HG03378 (cell line): ENCODE data around the gene MEGF9.

Experiments
- ATAC-seq: cut with Tn5 transposase; IDR thresholded peaks from one replicate; pipeline ENCODE4 v1.9.1; 2021; ENCODE audit warnings: mild to moderate bottlenecking, moderate library complexity; ENCODE audit not compliant: unreplicated experiment

The MEGF9 gene

DNA sequence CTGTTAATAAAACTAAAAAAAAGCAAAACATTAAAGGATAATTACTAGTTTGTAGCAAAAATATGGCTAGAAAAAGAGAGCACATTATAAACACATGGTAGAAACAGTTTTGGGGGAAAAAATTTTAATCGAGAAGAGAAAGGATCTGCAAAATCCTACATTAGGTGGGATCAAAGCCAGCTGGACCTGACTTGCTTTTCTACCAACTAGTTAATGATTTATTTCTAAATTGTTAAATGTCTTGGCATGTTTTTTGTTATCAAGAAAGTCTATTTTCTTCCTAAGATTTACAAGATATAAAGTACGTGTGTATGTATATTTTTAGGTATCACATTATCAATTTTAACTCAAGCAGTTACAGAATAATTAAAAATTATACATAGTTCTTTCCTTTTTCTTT, 87.2 kb downstream of the MEGF9 start:
- ATAC-seq: no peak

GRCh38 chr9:120626512-120626911, 87.8 kb downstream of the MEGF9 start:
- no peak for ATAC-seq

GRCh38 chr9:120625222-120625621, 89.0 kb downstream of the MEGF9 start:
- ATAC-seq: no peak

DNA sequence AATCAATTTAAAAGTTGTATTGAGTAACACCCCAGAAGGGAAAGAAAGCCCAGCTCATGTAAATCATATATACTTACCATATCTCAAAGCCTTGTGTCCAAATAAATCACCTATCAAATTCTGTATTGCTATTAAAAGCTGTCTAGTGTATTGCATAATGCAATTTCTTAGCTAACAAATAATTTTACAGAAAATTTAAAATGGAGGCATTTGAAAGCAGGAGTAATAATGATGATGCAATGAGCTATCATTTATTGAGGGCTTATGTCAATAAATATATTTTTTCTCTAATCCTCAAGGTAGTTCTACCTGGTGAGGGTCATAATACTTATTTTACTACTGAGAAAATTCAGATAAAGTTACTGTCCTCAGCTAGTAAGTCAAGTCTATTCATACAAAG, 91.5 kb downstream of the MEGF9 start:
- ATAC-seq: no peak

DNA sequence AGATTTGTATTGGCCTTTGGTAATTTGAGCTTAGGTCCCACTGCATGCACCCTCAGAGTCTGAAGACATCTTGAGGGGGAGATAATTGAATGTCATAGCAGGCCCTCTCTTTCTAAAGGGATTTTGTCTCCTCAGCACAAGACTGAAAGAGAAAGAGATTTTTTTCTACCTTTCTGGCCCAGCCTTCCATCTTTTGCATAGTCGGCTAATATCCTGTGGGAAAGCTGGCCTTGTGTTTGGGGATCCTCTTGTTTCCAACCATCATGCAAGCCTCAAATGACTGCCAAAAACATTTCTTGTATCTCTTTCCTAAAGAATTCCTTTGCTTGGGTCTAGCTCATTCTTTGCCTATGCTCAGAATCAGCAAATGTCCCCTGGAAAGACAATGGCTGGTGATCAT, 92.3 kb downstream of the MEGF9 start:
- ATAC-seq: no peak

GRCh38 chr9:120619751-120620655, 94.3 kb downstream of the MEGF9 start:
- peak; percentile 78 for ATAC-seq

- ATAC-seq: no peak
Observed at GRCh38 chr9:120616966-120617935, 97.0 kb downstream of the MEGF9 start.

DNA sequence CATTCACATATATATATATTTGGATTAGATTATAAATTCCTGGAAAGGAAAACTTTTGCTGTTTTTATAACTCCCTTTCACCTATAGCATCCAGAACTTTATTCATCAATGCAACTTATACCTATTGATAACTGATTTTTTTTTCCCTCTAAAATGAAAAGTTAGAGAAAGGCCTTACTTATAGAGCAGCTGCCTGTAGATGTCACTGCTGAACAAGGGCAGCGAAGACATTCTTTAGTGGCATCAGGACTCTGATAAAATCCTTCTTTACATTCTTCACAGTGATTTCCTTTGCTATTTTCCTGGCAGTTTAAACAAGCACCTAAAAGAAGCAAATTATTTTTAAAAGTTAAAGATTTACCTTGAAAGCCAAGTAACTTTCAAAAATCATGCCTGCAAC, 102.1 kb downstream of the MEGF9 start:
- ATAC-seq: no peak

DNA sequence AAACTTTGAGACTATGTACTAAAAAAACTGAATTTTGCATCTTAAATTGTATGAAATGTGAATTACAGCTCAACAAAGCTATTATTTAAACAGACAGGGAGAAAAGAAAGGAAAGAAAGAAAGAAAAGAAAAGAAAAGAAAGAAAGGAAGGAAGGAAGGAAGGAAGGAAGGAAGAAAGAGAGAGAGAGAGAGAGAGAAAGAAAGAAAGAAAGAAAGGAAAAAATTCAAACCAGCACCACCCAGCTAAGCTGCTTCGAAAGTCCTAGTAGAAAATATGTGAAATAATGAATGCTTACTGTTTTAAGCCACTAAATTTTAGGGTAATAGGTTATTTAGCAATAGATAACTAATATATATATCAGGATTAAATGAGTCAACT, 102.6 kb downstream of the MEGF9 start:
- ATAC-seq: no peak

DNA sequence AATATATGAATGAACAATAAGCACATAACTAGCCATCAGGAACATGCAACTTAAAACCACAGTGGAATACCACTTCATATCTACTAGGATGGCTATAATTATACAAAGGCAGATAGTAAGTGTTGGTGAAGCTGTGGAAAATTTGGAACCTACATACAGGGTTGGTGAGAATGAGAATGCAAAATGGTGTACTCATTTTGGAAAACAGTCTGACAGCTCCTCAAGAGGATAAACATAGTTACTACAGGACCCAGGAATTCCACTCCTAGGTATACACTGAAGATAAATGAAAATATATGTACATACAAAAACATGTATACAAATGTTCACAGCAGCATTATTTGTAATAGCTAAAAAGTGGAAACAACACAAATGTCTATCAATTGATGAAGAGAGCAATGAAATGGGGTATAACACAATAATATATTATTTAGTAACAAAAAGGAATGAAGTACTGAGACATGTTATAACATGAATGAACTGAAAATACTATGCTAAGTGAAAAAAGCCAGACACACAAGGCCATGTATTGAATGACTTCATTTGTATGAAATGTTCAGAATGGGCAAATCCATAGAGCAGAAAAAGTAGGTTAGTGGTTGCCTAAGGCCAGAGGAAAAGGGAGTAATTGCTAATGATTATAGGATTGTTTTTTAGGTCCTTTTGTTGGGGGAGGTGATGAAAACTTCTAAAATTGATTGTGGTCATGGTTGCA, 103.1 kb downstream of the MEGF9 start:
- no peak for ATAC-seq

GRCh38 chr9:120609636-120610035, 104.6 kb downstream of the MEGF9 start:
- ATAC-seq: no peak

DNA sequence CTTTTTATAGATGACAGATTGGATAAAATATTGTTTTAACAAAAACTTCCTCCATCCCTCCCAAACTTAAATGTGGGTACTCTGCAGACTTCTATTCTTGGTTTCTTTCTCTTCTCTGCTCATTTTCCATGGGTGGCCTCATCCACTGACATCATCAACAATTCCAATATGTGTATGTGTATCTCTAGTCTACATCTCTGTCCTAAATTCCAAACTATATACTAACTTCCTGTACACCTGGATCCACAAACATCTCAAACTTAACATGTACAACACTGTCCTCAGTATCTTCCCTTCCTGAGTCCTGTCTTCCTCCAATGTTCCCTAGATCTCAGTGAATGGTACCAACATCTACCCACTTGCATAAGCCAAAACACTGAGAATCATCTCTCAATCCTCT, 105.8 kb downstream of the MEGF9 start:
- no peak for ATAC-seq

DNA sequence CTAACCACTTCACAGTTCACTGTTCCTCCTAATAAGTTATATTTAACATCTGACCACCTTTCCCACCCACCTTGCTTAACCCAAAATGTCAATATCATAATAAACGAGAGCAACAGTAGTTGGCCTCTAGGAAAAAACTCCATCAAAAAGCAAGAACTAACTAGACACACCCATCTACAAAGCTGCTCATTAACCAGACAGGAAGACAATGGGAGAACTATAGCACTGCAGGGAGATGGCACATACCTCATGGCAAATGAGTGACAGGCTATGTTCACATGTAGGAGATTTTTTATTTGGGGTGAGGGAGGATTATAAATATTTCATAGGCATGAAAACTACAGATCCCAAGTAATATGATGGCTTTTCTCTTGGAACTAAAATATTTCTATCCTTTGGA, 110.7 kb downstream of the MEGF9 start:
- ATAC-seq: no peak

DNA sequence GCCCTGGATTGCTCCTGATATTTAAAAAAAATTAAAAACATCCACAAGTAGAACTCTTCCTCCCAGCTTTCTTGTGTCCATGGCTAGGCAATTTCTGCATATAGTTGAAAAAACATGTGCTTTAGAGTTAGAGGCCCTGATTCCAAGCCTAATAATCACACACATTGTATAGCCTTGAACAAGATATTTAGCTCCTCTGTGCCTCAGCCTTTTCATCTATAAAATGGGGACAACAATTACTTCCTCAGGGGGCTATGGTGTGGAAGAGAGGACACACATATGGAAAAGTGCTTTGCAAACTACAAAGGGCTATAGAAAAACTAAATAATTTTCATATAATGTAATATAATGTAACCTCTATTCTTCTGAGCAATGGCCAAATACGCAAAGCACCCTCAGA, 111.3 kb downstream of the MEGF9 start:
- ATAC-seq: no peak

DNA sequence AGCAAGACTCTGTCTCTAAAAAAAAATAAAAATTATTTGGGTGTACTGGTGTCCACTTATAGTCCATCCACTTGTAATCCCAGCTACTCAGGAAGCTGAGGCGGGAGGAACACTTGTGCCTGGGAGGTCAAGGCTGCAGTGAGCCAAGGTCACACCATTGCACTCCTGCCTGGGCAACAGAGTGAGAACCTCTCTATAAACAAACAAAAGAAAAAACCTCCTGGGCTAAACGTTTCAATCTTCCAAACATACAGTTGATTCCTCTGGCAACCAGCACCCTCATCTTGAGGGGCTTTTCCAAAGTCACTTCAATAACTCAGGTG, 120.4 kb downstream of the MEGF9 start:
- ATAC-seq: no peak

DNA sequence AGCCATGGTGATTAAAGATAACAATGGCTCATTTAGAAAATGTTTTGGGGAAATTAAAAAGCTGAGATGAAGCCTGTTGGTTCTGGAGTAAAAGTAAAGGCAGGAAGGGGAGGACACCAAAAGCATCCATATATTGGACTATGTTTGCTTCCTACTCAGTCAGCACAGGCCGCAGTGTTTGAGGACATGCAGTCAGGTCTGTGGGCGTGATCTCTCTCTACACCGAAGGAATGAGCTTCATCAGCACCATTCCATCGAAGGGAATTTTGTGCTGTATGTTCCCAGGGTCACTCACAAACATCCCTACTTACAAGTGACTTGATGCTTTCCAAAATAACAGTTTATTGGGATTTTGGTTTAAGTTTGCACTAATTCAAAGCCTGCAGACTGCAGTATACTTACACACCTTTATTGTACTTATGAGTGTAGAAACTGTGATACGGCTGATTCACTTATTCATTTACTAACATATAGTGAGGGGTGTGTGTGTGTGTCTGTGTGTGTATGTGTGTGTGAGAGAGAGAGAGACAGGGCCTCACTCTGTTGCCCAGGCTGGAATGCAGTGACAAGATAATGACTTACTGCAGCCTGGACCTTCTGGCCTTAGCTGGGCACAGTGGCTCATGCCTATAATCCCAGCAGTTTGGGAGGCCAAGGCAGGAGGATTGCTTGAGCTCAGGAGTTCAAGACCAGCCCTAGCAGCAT, 120.9 kb downstream of the MEGF9 start:
- no peak for ATAC-seq

DNA sequence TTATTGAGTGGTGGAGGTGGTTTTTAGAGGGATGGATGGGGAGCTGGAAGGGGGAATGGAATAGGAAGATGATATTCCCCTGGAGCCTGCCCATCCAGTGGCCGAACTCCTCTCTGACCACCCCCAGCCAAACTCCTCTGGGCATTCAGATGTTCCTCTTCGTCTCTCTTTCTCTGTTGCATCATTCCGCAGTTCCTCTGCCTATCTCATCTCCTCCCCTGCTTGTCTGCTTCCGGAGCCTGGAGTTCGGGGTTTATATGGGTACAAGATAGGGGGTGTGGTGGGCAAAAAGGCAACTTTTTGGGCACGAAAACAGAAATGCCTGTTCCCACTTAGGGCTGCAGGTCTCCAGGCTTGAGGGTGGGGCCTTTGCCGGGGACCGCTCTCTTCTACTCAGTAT, 122.1 kb downstream of the MEGF9 start:
- ATAC-seq: no peak

GRCh38 chr9:120587328-120587727, 126.9 kb downstream of the MEGF9 start:
- no peak for ATAC-seq

DNA sequence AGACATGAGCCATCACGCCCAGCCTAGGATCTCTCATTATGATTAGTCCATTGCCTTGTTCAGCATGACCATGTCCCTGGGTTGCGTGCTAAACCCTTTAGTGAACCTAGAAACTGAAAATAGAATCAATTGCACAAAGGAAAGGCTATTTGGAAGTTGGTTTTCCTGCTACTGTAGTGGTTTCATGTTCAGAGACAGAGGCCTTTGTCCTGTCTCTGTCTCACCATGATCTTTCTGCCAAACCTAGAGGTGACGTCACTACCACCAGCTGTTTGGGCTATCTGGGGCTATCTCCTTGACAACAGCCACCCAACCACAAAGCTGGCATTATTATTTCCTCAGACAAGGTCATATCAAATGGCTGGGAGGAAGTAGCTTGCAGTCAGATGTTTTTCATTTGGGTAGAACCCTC, 130.3 kb downstream of the MEGF9 start:
- peak; percentile 44 for ATAC-seq

DNA sequence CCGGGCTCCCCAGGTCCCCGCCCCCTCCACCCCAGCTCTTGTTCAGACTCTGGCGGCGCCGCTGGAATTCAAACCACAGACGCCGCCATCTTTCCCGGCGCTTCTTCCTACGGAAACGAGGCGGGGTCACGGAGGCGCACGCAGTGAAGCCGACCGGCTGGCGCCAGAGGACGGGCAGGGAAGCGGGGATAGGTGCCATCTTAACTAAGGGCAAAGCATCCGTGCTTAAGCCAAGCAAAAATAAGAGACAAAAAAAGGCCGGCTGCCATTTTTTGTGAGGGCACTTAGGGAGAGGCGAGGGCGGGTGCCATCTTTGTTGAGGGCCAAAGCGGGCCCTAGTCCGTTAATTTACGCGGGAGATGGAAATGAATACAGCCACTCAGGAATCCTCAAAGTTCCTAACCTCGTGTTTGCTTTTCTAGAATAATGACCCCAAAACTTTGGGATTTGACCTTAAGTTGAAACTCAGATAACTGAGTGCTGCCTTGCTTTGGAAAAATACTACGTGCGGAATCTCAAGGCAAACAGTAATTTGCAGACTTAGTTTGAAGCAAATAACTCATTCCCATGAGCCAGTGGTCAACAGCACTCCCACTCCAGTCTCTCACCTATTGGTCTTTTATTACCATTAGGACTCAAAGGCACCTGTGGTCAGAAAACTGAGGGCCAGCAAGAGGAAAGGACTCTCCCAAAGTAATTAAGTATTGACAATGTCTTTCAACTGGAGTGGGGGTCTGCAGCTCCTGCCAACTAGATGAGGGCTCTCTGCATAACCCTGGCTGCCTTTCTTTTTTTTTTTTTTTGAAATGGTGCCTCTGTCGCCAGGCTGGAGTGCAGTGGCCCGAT, 134.0 kb downstream of the MEGF9 start, which contains the start of gene CDK5RAP2:
Gene CDK5RAP2 (minus strand): TSS at position 117 of the 846 bp plus-strand sequence. CDS start 189 bp downstream, outside the sequence.
- ATAC-seq: peak; percentile 83
